GM21737 (cell line): ENCODE measurements around the gene SHROOM2.

Experiments
- ATAC-seq: cut with Tn5 transposase; IDR thresholded peaks from one replicate; pipeline ENCODE4 v1.9.1; 2021; ENCODE audit warnings: mild to moderate bottlenecking, moderate library complexity; ENCODE audit not compliant: unreplicated experiment

Gene SHROOM2

DNA sequence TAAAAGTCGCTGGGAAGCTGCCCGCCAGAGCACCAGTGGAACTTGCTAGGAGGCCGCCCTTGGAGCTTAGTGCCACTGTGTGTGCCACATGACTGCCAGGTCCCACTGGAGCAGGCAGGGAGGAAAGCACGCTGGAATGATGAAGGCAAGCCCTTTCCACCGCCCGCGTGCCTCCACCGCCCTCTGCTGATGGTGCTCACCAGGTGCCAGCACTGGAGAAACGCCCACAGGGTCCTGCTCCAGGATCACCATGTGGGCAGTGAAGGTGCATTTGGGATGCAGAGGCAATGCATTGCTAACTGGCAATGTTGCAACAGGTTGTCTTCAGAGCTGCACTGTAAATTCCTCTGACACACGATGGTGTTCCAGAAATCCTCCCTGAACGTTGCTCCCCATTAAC is 76.3 kb downstream of the SHROOM2 start:
- ATAC-seq: no peak

GRCh38 chrX:9862953-9863352 is 76.7 kb downstream of the SHROOM2 start:
- ATAC-seq: no peak

GRCh38 chrX:9864011-9864410 is 77.8 kb downstream of the SHROOM2 start:
- ATAC-seq: no peak

GRCh38 chrX:9865804-9866472 is 79.7 kb downstream of the SHROOM2 start:
- no peak for ATAC-seq

DNA sequence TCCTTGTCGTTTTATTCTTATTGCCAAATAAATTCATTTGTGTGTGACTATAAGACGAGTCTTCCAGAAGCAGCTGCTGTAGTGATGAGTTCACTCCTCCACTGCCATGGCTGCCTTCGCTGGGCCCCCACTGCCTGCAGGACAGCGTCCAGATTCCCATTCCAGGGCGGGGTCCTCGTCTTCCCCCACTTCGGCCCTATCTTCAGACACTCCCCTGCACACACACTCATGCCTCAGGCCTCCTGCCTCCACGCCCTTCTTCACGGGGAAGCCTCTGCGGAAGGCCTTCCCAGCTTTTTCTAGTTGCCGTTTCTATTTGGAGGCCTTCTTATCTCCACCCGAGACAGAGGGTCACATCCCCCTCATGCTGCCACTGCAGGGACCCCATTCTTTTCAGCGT is 80.4 kb downstream of the SHROOM2 start:
- ATAC-seq: no peak

DNA sequence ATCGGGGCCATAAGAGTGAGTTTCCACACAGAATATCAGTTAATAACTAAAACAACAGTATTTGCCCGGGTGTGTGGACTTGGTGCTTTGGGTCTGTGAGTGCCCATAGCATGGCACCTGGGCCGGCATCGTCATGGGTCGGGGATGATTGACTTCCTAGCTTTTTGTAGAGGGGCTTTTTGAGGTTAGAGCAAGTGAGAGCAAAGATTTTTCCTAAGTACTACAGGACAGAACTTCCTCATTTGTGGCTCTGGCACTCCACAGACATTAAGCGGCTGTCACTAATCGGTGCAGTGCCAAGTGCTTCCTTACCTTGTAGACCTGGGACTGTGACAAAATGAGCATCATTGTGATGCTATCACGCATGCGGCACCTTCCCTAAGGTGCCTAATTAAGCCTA is 81.0 kb downstream of the SHROOM2 start:
- ATAC-seq: no peak

DNA sequence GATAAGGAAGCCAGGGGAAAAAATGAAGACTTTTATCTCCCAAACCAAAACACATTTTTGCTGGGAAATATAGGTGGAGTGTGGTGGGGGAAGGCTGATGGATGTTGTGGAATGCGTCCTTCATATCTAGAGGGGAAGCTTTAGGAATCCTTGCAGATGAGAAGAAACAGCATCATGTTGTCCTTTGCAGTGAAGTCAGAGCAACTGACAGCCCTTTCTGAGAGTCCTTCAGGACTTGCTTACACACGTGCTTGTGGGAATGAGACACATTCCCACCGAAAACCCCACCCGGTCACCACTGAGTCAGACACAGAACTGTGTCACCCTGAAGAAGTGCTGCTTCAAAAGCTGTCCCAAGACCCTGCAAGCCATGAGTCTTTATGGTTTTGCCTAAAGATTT is 81.5 kb downstream of the SHROOM2 start:
- no peak for ATAC-seq

GRCh38 chrX:9871701-9872268 is 85.6 kb downstream of the SHROOM2 start:
- ATAC-seq: no peak

DNA sequence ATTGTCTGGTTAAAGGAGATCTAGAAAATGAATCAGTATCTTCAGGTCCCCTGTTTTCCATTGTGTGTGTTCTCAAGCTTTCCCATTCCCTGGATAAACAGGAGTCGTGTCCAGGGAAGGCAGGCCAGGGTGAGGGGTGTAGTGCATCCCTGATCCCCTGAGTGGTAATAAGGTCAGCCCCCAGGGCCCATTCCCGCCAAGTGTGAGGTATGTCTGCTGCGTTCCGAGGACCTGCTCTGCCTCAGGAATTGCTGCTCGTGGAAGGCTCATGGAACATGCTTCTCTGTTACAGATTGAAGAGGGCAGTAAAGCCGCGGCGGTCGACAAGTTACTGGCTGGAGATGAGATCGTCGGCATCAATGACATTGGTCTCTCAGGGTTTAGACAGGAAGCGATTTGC is 87.1 kb downstream of the SHROOM2 start:
- no peak for ATAC-seq

DNA sequence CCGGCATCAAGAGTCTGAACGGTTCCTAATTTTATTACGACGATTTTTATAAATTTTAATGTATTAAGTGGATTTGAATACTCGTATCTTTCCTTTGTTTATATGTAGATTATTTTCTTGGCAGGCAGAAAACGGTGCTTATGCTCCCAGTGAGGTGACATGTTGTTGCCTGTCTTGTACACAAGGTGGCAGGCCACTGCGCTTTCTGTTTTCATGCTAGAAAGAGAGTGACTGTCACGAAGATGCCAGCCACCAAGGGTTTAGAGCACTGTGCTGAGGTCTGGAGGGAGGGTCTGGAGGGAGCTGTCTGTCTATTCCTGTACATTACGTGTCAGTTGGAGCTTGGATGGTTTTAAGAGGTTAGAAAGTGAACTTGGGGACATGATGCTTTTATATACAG is 87.7 kb downstream of the SHROOM2 start:
- ATAC-seq: no peak

DNA sequence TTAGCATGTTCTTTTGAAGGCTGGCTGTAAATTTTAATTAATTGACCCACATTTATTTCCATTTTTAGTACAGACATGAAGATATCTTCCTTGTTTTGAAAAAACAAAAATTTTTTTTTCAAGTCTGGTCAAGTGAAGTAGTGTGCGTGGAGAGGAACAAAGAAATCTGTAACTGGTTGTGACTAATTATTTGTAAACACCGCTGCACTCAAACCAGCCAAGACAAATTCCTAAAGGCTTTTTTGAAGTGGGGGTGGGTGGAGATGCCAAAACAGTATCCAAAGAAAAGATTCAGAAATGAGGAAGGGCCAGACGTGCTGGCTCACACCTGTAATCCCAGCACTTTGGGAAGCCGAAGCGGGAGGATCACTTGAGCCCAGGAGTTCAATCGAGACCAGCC is 88.3 kb downstream of the SHROOM2 start:
- ATAC-seq: no peak

GRCh38 chrX:9875801-9876200 is 89.6 kb downstream of the SHROOM2 start:
- ATAC-seq: no peak

- no peak for ATAC-seq
These were observed 90.0 kb downstream of the SHROOM2 start for GRCh38 chrX:9876201-9876600.

- no peak for ATAC-seq
These were observed 92.1 kb downstream of the SHROOM2 start for GRCh38 chrX:9878146-9878820.

DNA sequence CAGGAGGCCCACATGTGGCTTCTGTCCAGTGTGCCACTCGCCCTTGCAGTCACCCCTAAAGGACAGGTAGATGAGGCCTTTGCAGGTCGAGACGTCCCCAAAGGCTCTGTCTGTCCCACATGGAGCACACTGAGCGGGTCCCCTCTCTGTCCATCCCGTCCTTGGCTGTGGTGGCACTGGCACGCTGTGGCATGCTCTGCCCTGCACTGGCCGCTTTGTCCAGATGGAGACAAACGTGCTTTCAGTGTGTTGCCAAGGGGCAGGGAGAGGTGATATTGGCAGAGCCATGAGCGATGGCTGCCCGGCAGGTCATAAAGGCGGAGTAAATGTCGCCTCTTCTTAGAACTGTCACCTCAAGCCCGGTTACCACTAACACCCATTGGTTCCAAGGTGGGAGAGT is 94.0 kb downstream of the SHROOM2 start:
- no peak for ATAC-seq

- ATAC-seq: no peak
These were observed 94.6 kb downstream of the SHROOM2 start for GRCh38 chrX:9880870-9881269.

DNA sequence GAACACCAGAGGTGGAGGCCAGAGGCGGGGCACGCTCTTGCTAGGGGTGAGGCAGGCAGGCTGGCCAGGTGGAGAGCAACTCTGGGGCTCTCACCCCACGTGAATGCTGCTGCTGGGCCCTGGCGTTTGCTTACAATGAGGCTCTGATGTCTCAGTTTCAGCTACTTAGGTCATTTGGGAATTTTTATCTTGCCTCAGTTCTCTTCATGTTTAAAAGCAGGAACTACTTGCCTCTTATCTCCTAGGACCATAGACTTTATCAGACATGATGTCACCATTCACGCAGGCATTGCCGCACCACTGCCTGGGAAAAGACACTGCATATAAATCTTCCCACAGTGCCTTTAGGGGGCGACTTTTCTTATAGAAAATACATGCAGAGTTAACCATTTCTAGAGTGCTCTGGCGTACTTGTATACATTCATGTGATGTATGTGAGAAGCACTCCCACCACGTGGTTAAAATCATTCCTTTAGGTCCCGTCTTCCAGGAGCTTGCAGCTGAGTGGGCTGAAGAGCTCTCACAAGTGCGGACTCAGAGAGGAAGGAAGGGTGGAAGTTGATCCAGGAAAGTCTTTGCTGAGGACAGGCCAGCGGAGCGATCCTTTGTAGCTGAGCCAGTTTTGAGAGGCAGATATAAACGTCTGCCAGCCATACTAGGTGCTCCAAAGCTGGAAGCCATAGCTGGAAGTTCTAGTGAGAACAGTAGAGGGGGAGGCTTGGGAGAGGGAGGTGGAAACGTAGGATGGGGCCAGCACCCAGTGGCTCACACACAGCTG is 96.6 kb downstream of the SHROOM2 start:
- no peak for ATAC-seq

GRCh38 chrX:9884031-9884779 is 98.0 kb downstream of the SHROOM2 start:
- no peak for ATAC-seq

DNA sequence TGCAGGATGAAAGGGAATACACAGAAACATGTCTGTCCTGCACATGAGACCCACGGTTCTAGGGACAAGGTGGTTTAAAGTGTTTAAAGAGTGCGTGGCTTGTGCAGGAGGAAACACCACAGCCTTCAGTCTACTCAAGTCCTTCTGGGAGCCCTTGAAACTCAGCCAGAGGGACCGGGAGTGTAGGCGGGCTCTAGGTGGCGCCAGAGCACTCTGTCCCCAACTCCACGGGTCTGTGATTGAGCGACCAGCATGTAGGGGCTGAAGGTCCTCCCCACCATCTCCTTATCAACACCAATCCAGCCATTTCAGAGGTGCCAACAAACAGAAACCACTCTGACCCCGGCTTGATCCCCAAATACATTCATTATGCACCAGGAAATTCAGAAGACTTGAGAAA is 98.9 kb downstream of the SHROOM2 start:
- no peak for ATAC-seq

- ATAC-seq: no peak
These were observed 101.5 kb downstream of the SHROOM2 start for GRCh38 chrX:9887659-9888297.
